DOHH2 (cell line): ENCODE data around the gene TBX4.

ENCODE experiments used
- H3F3A ChIP-seq: fragments of 200-600 bp; sonication (generic), shearing (Covaris generic); 2 replicates; pipeline ENCODE4 v1.6.0; 2016; ENCODE audit warnings: antibody characterized with exemption, mild to moderate bottlenecking; ENCODE audit not compliant: control insufficient read depth, insufficient read depth
- H3K27ac ChIP-seq: fragments of 200-600 bp; sonication (generic); 2 replicates; pipeline ENCODE4 v1.5.1; 2014; ENCODE audit warnings: low read depth, mild to moderate bottlenecking, low read length, moderate library complexity
- H3K27me3 ChIP-seq: fragments of 200-600 bp; sonication (generic); 2 replicates; pipeline ENCODE4 v1.6.1; 2014; ENCODE audit warnings: mild to moderate bottlenecking, low read length, mixed read lengths; ENCODE audit not compliant: control insufficient read depth
- H3K36me3 ChIP-seq: fragments of 200-600 bp; sonication (generic); 2 replicates; pipeline ENCODE4 v1.6.1; 2014; ENCODE audit warnings: mild to moderate bottlenecking, low read length, moderate library complexity, mixed read lengths; ENCODE audit not compliant: control insufficient read depth
- H3K4me1 ChIP-seq: fragments of 200-600 bp; sonication (generic); 2 replicates; pipeline ENCODE4 v1.6.1; 2014; ENCODE audit warnings: mild to moderate bottlenecking, low read length, mixed read lengths; ENCODE audit not compliant: control insufficient read depth
- H3K4me2 ChIP-seq: fragments of 200-600 bp; sonication (generic); 2 replicates; pipeline ENCODE4 v1.6.0; 2014; ENCODE audit warnings: mild to moderate bottlenecking, low read length, moderate library complexity
- H3K4me3 ChIP-seq: fragments of 200-600 bp; sonication (generic); 2 replicates; pipeline ENCODE4 v1.5.1; 2014; ENCODE audit warnings: mild to moderate bottlenecking, low read length, mixed read lengths
- H3K79me2 ChIP-seq: fragments of 200-600 bp; sonication (generic); 2 replicates; pipeline ENCODE4 v1.6.1; 2014; ENCODE audit warnings: mild to moderate bottlenecking, low read length, mixed read lengths; ENCODE audit not compliant: control insufficient read depth
- H3K9me2 ChIP-seq: fragments of 200-600 bp; sonication (generic); replicated peaks from 2 replicates; pipeline ENCODE4 v1.6.1; 2014; ENCODE audit warnings: mild to moderate bottlenecking, low read length, mixed read lengths; ENCODE audit not compliant: control insufficient read depth
- H3K9me3 ChIP-seq: fragments of 200-600 bp; sonication (generic); 2 replicates; pipeline ENCODE4 v1.6.1; 2014; ENCODE audit warnings: antibody characterized with exemption, low read length, mixed read lengths; ENCODE audit not compliant: control insufficient read depth, insufficient read depth
- H4K20me1 ChIP-seq: fragments of 200-600 bp; sonication (generic); 2 replicates; pipeline ENCODE4 v1.6.0; 2014; ENCODE audit warnings: low read depth, mild to moderate bottlenecking, antibody characterized with exemption, low read length, moderate library complexity; ENCODE audit not compliant: control insufficient read depth, insufficient read depth
- EZH2phosphoT487 ChIP-seq: fragments of 200-600 bp; sonication (generic); IDR thresholded peaks from 2 replicates; pipeline ENCODE4 v1.6.1; 2017; ENCODE audit warnings: borderline replicate concordance, mild to moderate bottlenecking, antibody characterized with exemption, low read length, moderate library complexity, mixed read lengths
- TF ChIP-seq, protein P1 (sequence below): fragments of 200-600 bp; sonication (generic); IDR thresholded peaks from one replicate; pipeline ENCODE4 v1.5.1; 2014; ENCODE audit warnings: antibody characterized with exemption, mild to moderate bottlenecking, low read depth, low read length; ENCODE audit not compliant: poor library complexity, severe bottlenecking

Gene TBX4

DNA sequence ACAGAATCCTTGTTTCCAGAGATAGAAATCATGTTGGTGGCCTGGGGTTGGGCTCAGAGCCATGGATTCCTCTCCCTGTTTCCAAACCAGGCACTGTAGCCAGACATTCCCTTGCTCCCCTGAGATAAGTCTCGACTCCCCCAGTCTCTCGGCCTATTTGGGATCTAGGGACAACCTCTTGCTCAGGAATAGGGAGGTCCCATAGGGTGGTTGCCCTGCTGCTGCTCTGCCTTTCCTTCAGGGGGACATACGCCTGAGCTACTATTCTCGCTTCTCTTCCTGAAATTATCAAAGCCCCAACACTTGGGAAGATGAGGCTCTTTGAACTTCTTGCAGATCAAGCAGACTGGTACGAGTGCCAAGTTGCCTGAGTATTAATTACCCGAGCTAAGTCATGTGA, 58.0 kb downstream of the TBX4 start:
- Histone ChIP-seq H3K79me2 (no peaks in the 10 kb centered on the region), H3K4me3 (no peak overlapping the region), H3K9me2 (no peaks in the 10 kb centered on the region), H3F3A (no peaks in the 10 kb centered on the region), H3K27ac (no peak overlapping the region), H3K27me3 (0 out of 2 replicates have a peak, but pooled peaks cover 4% of the 10 kb centered on the region), H3K36me3 (no peaks in the 10 kb centered on the region), H3K4me2 (no peak overlapping the region), H4K20me1 (no peaks in the 10 kb centered on the region), H3K4me1 (no peaks in the 10 kb centered on the region), H3K9me3 (no peaks in the 10 kb centered on the region)
- TF ChIP-seq, protein P1, sequence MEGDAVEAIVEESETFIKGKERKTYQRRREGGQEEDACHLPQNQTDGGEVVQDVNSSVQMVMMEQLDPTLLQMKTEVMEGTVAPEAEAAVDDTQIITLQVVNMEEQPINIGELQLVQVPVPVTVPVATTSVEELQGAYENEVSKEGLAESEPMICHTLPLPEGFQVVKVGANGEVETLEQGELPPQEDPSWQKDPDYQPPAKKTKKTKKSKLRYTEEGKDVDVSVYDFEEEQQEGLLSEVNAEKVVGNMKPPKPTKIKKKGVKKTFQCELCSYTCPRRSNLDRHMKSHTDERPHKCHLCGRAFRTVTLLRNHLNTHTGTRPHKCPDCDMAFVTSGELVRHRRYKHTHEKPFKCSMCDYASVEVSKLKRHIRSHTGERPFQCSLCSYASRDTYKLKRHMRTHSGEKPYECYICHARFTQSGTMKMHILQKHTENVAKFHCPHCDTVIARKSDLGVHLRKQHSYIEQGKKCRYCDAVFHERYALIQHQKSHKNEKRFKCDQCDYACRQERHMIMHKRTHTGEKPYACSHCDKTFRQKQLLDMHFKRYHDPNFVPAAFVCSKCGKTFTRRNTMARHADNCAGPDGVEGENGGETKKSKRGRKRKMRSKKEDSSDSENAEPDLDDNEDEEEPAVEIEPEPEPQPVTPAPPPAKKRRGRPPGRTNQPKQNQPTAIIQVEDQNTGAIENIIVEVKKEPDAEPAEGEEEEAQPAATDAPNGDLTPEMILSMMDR, result no peak
- TF ChIP-seq EZH2phosphoT487, result no peak

DNA sequence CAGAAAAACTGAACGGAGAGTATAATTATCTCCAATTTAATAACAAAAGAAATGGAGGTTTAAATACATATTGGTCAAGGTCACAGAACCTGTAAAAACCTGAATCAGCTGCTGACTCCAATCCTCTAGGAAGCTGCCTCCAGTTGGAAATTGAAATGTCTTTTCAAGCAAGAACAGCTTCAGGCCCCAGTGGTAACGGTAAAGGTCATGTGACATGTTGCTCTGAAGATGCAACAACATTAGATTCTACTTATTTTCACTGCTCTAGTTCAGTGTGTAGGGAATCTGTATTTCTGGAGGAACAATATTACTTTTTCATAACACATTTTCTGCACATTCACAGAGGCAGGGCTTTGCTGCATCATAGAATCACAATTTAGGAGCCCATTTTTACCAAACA, 58.8 kb downstream of the TBX4 start:
- Histone ChIP-seq H3K79me2 (no peaks in the 10 kb centered on the region), H3K9me2 (no peaks in the 10 kb centered on the region), H3K36me3 (no peaks in the 10 kb centered on the region), H3K4me3 (no peak overlapping the region), H3K27ac (no peak overlapping the region), H3K27me3 (0 out of 2 replicates have a peak, but pooled peaks cover 4% of the 10 kb centered on the region), H4K20me1 (no peaks in the 10 kb centered on the region), H3K4me2 (no peak overlapping the region), H3K4me1 (no peaks in the 10 kb centered on the region), H3K9me3 (no peaks in the 10 kb centered on the region), H3F3A (no peaks in the 10 kb centered on the region)
- TF ChIP-seq, protein P1, result no peak
- TF ChIP-seq EZH2phosphoT487, result no peak

DNA sequence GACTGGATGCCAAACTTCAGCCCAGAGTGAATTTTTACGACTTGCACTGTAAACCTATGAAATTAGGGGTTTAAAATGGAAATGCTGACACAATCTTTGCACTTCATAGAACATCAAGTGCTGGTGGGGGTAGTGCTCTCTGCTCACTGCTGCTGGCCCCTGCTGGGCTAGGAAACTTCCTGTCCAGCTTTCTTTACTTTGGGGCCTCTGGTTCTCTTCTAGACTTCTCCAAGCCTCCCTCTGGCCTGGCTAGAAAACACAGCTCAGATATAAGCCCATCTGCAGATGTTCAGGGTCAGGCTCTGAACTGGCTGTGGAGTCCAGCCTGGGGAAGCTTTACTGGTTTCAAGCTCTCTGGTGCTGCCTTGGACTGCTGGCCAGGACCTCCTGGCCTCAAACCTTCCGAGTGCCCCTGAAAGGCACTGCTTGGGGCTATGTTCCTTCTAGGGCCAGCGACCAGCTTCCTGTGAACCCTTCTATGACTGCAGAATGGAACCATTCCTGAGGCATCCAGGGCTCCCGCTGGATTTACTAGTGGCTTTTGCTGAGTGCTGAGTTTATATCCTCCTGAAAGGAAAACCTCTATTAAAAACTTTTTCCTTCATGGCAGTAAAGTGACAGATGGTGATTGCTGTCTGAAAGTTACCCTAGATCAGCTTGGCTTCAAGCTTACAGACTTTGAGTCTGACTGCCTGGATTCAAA, 59.4 kb downstream of the TBX4 start:
- Histone ChIP-seq H3K9me3 (no peaks in the 10 kb centered on the region), H3K27me3 (0 out of 2 replicates have a peak, but pooled peaks cover 4% of the 10 kb centered on the region), H3K27ac (no peak overlapping the region), H3K4me2 (no peak overlapping the region), H3K79me2 (no peaks in the 10 kb centered on the region), H4K20me1 (no peaks in the 10 kb centered on the region), H3K9me2 (no peaks in the 10 kb centered on the region), H3F3A (no peaks in the 10 kb centered on the region), H3K4me3 (no peak overlapping the region), H3K36me3 (no peaks in the 10 kb centered on the region), H3K4me1 (no peaks in the 10 kb centered on the region)
- no peak for TF ChIP-seq EZH2phosphoT487
- TF ChIP-seq, protein P1, result no peak
